Gastrocnemius medialis (tissue), 4 donors: Measurements from ENCODE around the gene ZC3H15.

Source experiments
- POLR2A ChIP-seq, 2 donors: fragments of 450-650 bp; IDR thresholded peaks; one replicate each; pipeline ENCODE4 v1.6.1; 2017; ENCODE audit warnings: antibody characterized with exemption in 2 of 2, mild to moderate bottlenecking in 2 of 2, moderate library complexity in 2 of 2
- TF ChIP-seq, protein P1 (sequence below), 5 experiments: fragments of 450-650 bp in 3 of 5; fragments of 200-600 bp in 2 of 5; sonication (generic) in 2 of 5; IDR thresholded peaks in 4 of 5; conservative IDR thresholded peaks in 1 of 5; 1 replicate in 4 of 5; 2 replicates in 1 of 5; pipeline ENCODE4 v1.5.1; 2016 to 2019; ENCODE audit warnings: antibody characterized with exemption in 5 of 5, mild to moderate bottlenecking in 3 of 5, moderate library complexity in 3 of 5

DNA sequence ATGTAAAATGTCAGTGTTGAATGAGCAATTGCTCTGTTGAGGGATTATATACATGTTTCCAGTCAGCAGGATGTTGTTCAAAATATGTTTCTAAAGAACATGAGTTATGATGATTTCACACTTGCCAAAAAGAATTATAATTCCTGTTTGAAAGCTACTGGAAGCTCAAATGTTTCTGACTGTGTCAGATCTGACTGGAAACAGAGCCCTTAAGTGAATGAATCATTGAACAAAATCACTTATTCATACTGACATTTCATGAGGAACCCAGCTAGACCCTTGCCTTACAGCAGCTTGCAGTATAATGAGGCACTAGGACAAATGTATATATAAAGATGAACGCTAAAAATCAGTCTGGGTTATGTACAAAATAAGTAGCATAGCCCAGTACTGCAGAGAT is 68.4 kb downstream of the ZC3H15 start:
- TF ChIP-seq, protein P1, sequence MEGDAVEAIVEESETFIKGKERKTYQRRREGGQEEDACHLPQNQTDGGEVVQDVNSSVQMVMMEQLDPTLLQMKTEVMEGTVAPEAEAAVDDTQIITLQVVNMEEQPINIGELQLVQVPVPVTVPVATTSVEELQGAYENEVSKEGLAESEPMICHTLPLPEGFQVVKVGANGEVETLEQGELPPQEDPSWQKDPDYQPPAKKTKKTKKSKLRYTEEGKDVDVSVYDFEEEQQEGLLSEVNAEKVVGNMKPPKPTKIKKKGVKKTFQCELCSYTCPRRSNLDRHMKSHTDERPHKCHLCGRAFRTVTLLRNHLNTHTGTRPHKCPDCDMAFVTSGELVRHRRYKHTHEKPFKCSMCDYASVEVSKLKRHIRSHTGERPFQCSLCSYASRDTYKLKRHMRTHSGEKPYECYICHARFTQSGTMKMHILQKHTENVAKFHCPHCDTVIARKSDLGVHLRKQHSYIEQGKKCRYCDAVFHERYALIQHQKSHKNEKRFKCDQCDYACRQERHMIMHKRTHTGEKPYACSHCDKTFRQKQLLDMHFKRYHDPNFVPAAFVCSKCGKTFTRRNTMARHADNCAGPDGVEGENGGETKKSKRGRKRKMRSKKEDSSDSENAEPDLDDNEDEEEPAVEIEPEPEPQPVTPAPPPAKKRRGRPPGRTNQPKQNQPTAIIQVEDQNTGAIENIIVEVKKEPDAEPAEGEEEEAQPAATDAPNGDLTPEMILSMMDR (IDR thresholded peaks at IDR 0.05 in 4 of 5, conservative IDR thresholded peaks at IDR 0.05 in 1 of 5): no peak
- TF ChIP-seq POLR2A (IDR thresholded peaks at IDR 0.05): no peak
